Memory B cell (primary cell): ENCODE data around the gene TCEA2.
"Not testable (repeated sequence)": the region's sequence is repeated elsewhere in the genome, so short reads cannot be mapped to it uniquely, and the experiment has no call there.

Experiments
- ATAC-seq: fragments of 150-1000 bp; cut with Tn5 transposase; 2 replicates; pipeline ENCODE4 v1.10.0; 2021; ENCODE audit warnings: low read depth, mild to moderate bottlenecking, moderate library complexity
- DNase-seq, 2 donors: peaks; one replicate each; pipeline ENCODE4 v3.0.0; 2022; ENCODE audit warnings: low spot score in 2 of 2
- H3K27ac Mint-ChIP-seq: one replicate; pipeline ENCODE4 v1.8.0; 2022; ENCODE audit warnings: mild to moderate bottlenecking, moderate library complexity, mixed read lengths
- H3K27me3 Mint-ChIP-seq: one replicate; pipeline ENCODE4 v1.8.0; 2022; ENCODE audit warnings: mixed read lengths
- H3K36me3 Mint-ChIP-seq: one replicate; pipeline ENCODE4 v1.8.0; 2022; ENCODE audit warnings: mild to moderate bottlenecking, mixed read lengths
- H3K4me1 Mint-ChIP-seq: one replicate; pipeline ENCODE4 v1.8.0; 2022; ENCODE audit warnings: mixed read lengths
- H3K4me3 Mint-ChIP-seq: one replicate; pipeline ENCODE4 v1.8.0; 2022; ENCODE audit warnings: mild to moderate bottlenecking, moderate library complexity, mixed read lengths
- H3K9me3 Mint-ChIP-seq: one replicate; pipeline ENCODE4 v1.8.0; 2022; ENCODE audit warnings: mixed read lengths

Gene TCEA2

GRCh38 chr20:64111841-64112641 is 49.0 kb downstream of the TCEA2 start:
- H3K4me3 Mint-ChIP-seq = no peak overlapping the region
- H3K9me3 Mint-ChIP-seq = no peaks in the 10 kb centered on the region
- no peaks in the 10 kb centered on the region for H3K36me3 Mint-ChIP-seq
- no peak for ATAC-seq
- peaks cover 23% of the 10 kb centered on the region for H3K4me1 Mint-ChIP-seq
- peak; percentile 1 to 17 for DNase-seq
- H3K27ac Mint-ChIP-seq = no peak overlapping the region
- no peaks in the 10 kb centered on the region for H3K27me3 Mint-ChIP-seq

DNA sequence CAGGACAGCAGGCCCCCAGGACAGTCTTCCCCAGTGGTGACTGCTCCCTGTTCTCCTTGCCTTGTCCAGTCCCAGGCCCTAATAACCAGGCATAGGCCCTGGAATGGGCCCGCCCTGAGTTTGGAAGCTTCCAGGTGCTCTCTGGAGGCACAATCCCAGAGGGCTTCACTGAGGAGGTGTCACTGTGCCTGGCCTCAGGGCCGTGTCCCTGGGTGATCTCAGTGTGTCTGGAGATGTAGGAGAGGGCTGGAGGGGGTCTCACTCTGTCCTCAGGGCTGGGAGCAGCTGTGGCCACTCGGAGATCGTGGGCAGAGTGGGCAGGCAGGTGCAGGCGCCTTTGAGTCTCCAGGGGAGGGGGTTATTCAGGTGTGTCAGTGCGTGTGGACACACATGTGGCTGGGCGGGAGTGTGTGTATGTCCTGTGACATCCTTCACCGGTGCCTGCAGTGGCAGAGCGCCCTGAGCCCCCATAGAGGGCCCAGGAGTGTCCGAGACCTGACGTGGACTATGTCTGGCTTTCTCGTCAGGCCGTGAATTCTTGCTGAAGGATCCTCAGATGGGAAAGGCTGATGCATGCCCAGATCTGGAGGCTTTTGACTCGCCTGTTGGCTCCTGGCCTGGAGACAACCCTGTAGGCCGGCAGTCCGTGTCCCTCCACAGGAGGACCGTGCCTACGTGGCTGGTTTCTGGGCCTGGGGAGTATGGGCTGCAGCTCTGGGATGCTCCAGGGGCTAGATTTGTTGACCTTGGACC is 49.9 kb downstream of the TCEA2 start:
- H3K36me3 Mint-ChIP-seq = no peaks in the 10 kb centered on the region
- ATAC-seq = no peak
- H3K9me3 Mint-ChIP-seq = no peaks in the 10 kb centered on the region
- no peak overlapping the region for H3K4me3 Mint-ChIP-seq
- no peak for DNase-seq
- no peak overlapping the region for H3K27ac Mint-ChIP-seq
- H3K27me3 Mint-ChIP-seq = no peaks in the 10 kb centered on the region
- peaks cover 15% of the 10 kb centered on the region for H3K4me1 Mint-ChIP-seq

DNA sequence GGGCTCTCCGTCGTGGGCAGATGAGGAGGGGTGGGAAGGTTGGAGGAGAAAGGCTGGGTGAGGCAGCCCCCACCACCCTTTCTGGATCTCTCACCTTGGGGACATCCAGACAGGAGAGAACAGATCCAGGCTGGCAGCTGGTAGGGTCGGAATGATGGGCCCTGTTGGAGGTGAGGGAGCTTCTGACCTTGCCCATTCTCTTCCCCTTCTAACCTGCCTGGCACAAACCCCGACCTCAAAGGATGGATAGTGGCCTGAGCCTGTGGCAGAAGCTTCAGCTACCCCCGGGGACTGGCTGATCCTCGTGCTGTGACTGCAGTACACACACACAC is 50.4 kb downstream of the TCEA2 start:
- no peak overlapping the region for H3K27ac Mint-ChIP-seq
- no peaks in the 10 kb centered on the region for H3K9me3 Mint-ChIP-seq
- peaks cover 10% of the 10 kb centered on the region for H3K4me1 Mint-ChIP-seq
- no peaks in the 10 kb centered on the region for H3K36me3 Mint-ChIP-seq
- H3K4me3 Mint-ChIP-seq = no peak overlapping the region
- no peak for ATAC-seq
- no peaks in the 10 kb centered on the region for H3K27me3 Mint-ChIP-seq
- DNase-seq = no peak

- ATAC-seq = no peak
- H3K4me3 Mint-ChIP-seq = no peak overlapping the region
- H3K9me3 Mint-ChIP-seq = no peaks in the 10 kb centered on the region
- H3K36me3 Mint-ChIP-seq = no peaks in the 10 kb centered on the region
- peak in 1 of 2 donors; percentile 0 for DNase-seq
- peaks cover 10% of the 10 kb centered on the region for H3K4me1 Mint-ChIP-seq
- no peaks in the 10 kb centered on the region for H3K27me3 Mint-ChIP-seq
- H3K27ac Mint-ChIP-seq = no peak overlapping the region
Measured at GRCh38 chr20:64113796-64114355, 50.9 kb downstream of the TCEA2 start.

- no peak for ATAC-seq
- Mint-ChIP-seq H3K27ac (no peak overlapping the region), H3K4me1 (peaks cover 10% of the 10 kb centered on the region), H3K4me3 (no peak overlapping the region), H3K9me3 (no peaks in the 10 kb centered on the region), H3K27me3 (no peaks in the 10 kb centered on the region), H3K36me3 (no peaks in the 10 kb centered on the region)
- no peak for DNase-seq
Measured at GRCh38 chr20:64114356-64114971, 51.5 kb downstream of the TCEA2 start.

GRCh38 chr20:64115171-64115911 is 52.3 kb downstream of the TCEA2 start:
- no peak overlapping the region for H3K27ac Mint-ChIP-seq
- peaks cover 13% of the 10 kb centered on the region for H3K4me1 Mint-ChIP-seq
- no peaks in the 10 kb centered on the region for H3K36me3 Mint-ChIP-seq
- no peaks in the 10 kb centered on the region for H3K9me3 Mint-ChIP-seq
- H3K4me3 Mint-ChIP-seq = no peak overlapping the region
- no peaks in the 10 kb centered on the region for H3K27me3 Mint-ChIP-seq
- ATAC-seq (no peak), DNase-seq (peak in 1 of 2 donors; percentile 0)

GRCh38 chr20:64116016-64116415 is 53.0 kb downstream of the TCEA2 start:
- H3K27ac Mint-ChIP-seq = no peak overlapping the region
- no peaks in the 10 kb centered on the region for H3K36me3 Mint-ChIP-seq
- H3K9me3 Mint-ChIP-seq = no peaks in the 10 kb centered on the region
- no peaks in the 10 kb centered on the region for H3K27me3 Mint-ChIP-seq
- DNase-seq = no peak
- H3K4me3 Mint-ChIP-seq = no peak overlapping the region
- H3K4me1 Mint-ChIP-seq = peaks cover 16% of the 10 kb centered on the region
- no peak for ATAC-seq

- no peak for ATAC-seq
- Mint-ChIP-seq H3K36me3 (no peaks in the 10 kb centered on the region), H3K27me3 (no peaks in the 10 kb centered on the region), H3K4me1 (peaks cover 15% of the 10 kb centered on the region), H3K9me3 (no peaks in the 10 kb centered on the region), H3K27ac (no peak overlapping the region), H3K4me3 (no peak overlapping the region)
- DNase-seq = no peak
Measured at GRCh38 chr20:64116541-64117431, 53.8 kb downstream of the TCEA2 start.

DNA sequence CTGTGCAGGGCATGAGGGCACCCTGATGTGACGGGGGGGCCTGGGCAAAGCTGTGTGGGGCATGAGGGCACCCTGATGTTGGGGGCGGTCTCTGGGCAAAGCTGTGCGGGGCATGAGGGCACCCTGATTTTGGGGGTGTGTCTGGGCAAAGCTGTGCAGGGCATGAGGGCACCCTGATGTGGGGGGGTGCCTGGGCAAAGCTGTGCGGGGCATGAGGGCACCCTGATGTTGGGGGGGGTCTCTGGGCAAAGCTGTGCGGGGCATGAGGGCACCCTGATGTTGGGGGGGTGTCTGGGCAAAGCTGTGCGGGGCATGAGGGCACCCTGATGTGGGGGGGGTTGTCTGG is 54.4 kb downstream of the TCEA2 start:
- DNase-seq, H3K9me3 Mint-ChIP-seq, H3K4me1 Mint-ChIP-seq, H3K27me3 Mint-ChIP-seq, H3K4me3 Mint-ChIP-seq, ATAC-seq, H3K27ac Mint-ChIP-seq, H3K36me3 Mint-ChIP-seq: not testable (repeated sequence)

GRCh38 chr20:64119301-64119680 is 56.3 kb downstream of the TCEA2 start:
- no peak overlapping the region for H3K27ac Mint-ChIP-seq

GRCh38 chr20:64119681-64120341 is 56.8 kb downstream of the TCEA2 start:
- H3K27ac Mint-ChIP-seq = peak overlapping the region; percentile 76

More at GRCh38 chr20:64119301-64119680, 56.3 kb downstream of the TCEA2 start:
- no peak overlapping the region for H3K4me3 Mint-ChIP-seq
- H3K9me3 Mint-ChIP-seq = no peaks in the 10 kb centered on the region
- no peaks in the 10 kb centered on the region for H3K27me3 Mint-ChIP-seq
- peaks cover 6% of the 10 kb centered on the region for H3K4me1 Mint-ChIP-seq
- no peak for DNase-seq
- ATAC-seq = no peak
- H3K36me3 Mint-ChIP-seq = no peaks in the 10 kb centered on the region

DNA sequence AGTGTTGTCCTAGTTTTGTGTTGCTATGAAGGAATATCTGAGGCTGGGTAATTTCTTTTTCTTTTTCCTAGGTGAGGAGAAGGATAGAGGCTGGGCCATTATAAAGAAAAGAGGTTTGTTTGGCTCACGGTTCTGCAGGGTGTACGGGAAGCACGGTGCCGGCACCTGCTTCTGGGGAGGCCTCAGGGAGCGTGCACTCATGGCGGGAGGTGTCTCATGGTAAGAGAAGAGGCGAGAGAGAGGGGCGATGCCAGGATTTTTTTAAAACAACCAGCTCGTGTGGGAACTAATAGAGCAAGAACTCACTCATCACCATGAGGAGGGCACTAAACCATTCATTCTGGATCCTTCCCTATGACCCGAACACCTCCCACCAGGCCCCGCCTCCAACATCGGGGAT is 58.6 kb downstream of the TCEA2 start:
- H3K4me3 Mint-ChIP-seq = no peak overlapping the region
- no peaks in the 10 kb centered on the region for H3K36me3 Mint-ChIP-seq
- no peaks in the 10 kb centered on the region for H3K9me3 Mint-ChIP-seq
- ATAC-seq = no peak
- no peak for DNase-seq
- H3K27ac Mint-ChIP-seq = no peak overlapping the region
- H3K4me1 Mint-ChIP-seq = peaks cover 6% of the 10 kb centered on the region
- H3K27me3 Mint-ChIP-seq = no peaks in the 10 kb centered on the region

More at GRCh38 chr20:64119681-64120341, 56.8 kb downstream of the TCEA2 start:
- H3K36me3 Mint-ChIP-seq = no peaks in the 10 kb centered on the region
- DNase-seq = no peak
- H3K9me3 Mint-ChIP-seq = no peaks in the 10 kb centered on the region
- peaks cover 6% of the 10 kb centered on the region for H3K4me1 Mint-ChIP-seq
- H3K27me3 Mint-ChIP-seq = no peaks in the 10 kb centered on the region
- H3K4me3 Mint-ChIP-seq = peak overlapping the region; percentile 77
- ATAC-seq = peak; percentile 3
